GM12865 (cell line): ENCODE measurements around the gene IRF2.
"Not testable (repeated sequence)": the region's sequence is repeated elsewhere in the genome, so short reads cannot be mapped to it uniquely, and the experiment has no call there.

Experiments
- DNase-seq: peaks from one replicate; pipeline ENCODE4 v3.0.0; 2010; ENCODE audit warnings: low read depth
- H3K4me3 ChIP-seq: 2 replicates; pipeline ENCODE4 v1.5.1; 2011; ENCODE audit warnings: mild to moderate bottlenecking, low read depth, low read length, control low read depth
- TF ChIP-seq, protein P1 (sequence below): IDR thresholded peaks from 2 replicates; pipeline ENCODE4 v1.5.1; 2011; ENCODE audit warnings: low read length, control low read depth, low read depth, inconsistent platforms; ENCODE audit not compliant: insufficient read depth; ENCODE audit errors: missing control alignments

IRF2 gene

DNA sequence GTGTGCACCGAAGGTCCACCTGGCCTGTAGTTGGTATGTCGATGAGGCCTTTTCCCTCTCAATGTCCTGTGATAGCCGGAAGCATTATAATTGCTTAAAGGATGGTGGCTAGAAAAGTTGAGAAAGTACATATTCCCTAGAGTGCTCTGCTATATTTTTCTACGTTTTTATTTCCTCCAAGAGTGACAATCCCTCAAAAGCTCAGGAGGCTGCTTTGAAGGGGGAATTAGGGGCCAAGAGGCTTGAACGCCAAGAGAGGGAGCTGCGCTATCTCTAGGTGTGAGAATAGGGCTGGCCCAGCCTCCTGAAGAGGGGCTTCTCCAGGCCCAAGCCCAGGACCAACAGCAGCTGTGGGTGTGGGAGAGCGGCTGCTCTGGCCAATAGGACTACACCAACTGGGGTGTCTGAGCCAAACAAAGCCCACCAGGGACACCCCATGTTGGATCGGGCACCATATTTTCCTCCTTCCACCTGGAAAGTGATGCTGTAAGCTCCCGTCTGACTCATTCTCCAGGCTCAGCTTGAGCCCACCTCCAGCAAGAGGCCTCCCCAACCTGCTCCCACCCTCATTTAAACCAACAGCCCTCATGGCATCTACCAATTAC lies 124.0 kb downstream of the IRF2 start:
- no peak for DNase-seq
- peak overlapping the region; percentile 64 for H3K4me3 ChIP-seq
- TF ChIP-seq, protein P1, sequence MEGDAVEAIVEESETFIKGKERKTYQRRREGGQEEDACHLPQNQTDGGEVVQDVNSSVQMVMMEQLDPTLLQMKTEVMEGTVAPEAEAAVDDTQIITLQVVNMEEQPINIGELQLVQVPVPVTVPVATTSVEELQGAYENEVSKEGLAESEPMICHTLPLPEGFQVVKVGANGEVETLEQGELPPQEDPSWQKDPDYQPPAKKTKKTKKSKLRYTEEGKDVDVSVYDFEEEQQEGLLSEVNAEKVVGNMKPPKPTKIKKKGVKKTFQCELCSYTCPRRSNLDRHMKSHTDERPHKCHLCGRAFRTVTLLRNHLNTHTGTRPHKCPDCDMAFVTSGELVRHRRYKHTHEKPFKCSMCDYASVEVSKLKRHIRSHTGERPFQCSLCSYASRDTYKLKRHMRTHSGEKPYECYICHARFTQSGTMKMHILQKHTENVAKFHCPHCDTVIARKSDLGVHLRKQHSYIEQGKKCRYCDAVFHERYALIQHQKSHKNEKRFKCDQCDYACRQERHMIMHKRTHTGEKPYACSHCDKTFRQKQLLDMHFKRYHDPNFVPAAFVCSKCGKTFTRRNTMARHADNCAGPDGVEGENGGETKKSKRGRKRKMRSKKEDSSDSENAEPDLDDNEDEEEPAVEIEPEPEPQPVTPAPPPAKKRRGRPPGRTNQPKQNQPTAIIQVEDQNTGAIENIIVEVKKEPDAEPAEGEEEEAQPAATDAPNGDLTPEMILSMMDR: no peak

DNA sequence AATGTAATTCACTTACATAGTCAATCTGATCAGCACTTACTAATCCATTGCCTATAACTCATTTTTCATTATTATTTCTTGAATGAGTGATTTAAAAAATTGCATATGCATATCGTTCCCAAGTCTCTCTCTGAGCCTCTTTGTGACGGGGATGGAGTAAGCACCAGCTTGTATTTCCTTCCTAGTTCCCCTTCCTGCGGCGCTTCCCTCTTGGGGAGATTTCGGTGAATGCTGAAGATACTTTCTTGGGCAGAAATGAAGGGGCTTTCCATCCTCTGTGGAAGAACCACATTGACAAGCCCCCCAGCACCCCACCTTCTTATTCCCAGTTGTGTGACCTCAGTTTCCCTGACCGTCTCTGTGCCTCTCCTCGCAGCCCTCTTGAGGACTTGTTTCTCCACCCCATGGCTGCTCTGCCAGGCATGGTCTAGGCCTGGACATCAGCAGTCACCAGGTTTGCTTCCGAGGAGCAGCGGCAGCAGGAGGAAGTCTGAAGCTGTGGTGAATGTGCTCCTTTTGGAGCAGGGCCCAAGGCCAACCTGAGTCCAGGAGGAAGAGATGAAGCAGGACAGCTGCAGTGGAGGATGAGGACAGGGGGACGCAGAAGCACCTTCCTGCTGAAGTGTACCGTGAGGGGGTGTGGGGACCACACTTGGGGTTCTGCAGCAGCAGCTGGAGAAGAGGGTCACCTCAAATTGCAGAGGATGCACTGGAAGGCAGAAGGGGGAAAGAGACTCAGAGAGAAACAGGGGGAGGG lies 124.9 kb downstream of the IRF2 start:
- no peak for DNase-seq
- TF ChIP-seq, protein P1: no peak
- H3K4me3 ChIP-seq: peak overlapping the region; percentile 3

DNA sequence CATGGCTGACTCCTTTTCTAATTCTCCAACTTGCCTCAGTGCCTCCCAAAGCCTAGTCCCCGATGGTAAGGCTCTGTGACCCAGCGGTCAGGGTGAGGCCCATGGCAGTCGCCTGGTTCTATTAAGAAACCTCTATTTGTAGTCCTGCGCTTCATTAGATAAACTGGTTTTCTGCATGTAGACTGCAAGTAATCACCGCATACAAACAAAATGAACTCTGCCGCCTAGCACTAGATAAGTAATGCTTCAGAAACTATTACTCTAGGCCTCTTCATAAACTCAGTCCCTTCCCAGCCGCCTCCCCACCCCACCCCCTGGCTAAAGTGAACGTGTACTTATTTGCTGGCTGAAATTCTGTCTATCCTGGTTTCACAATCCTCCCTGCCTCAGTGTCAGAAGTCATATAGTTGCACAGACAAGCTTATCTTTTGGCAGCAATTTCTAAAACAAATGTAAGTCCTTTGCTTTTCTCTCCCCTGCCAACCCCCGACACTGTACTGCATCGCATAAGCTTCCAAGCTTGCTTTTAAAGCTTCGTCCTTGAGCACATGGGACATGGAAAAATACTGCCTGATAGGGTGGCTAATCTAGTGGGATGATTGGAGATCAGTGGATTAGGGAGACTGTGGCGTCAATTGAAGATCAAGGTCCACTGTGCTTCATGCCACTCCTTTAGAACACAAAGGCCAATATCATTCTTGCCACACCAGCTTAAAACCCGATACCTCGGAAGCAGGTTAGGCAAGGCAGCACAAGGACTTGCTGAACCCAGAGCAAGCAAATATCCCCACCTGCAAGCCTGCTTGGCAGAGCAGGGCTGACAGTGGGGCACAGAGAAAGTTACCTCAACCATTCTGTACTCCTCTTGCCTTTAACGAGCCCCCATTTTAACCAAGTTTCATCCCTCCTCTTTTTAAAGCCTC lies 125.8 kb downstream of the IRF2 start:
- H3K4me3 ChIP-seq: peak overlapping the region; percentile 51
- DNase-seq: no peak
- TF ChIP-seq, protein P1: no peak

DNA sequence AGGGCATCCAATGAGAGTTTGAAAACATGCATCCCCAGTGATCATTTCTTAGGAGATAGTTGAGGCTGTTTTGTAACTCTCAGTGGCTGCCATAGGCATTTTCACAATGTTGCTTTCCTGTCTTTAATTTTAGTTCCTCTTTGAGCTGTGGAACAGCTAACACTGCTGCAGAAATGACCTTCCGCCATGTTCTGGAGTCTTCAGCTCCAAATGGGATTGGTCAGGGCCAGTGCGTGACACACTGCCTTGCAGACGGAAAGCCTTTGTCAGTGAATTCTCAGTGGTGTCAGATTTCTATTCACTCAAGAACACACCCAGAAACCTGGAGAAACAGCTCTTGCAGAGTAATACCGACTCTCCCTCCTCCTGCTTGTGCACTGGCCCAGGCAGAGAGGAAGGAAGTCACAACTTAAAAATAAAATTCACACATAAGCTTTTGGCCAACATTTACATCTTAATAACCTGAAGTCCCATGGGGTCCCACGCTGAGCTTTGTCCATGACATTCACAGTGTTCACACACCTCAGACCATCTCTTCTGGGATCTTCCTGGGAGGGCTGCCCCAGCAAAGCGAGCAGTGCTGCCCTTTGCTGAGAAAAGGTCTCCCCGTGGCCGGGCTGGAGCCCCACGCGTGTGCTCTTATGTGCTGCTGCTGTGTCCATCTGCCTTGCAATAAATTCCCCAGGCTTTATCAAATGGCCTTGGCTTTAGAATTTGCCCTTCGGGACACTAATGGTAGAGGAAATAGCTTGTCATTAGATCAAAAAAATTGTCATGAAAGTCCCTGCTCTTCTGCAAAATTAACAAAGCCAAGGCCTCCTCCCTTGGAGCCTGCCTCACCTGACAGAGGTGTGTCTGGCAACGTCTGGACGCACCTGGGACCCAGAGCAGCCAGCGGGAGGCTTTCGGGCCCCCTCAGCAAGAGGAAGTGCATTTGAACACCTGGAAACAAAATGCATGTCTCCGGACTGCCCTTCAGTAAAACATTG lies 126.8 kb downstream of the IRF2 start:
- DNase-seq: peak; percentile 97
- TF ChIP-seq, protein P1: no peak
- peak overlapping the region; percentile 51 for H3K4me3 ChIP-seq

DNA sequence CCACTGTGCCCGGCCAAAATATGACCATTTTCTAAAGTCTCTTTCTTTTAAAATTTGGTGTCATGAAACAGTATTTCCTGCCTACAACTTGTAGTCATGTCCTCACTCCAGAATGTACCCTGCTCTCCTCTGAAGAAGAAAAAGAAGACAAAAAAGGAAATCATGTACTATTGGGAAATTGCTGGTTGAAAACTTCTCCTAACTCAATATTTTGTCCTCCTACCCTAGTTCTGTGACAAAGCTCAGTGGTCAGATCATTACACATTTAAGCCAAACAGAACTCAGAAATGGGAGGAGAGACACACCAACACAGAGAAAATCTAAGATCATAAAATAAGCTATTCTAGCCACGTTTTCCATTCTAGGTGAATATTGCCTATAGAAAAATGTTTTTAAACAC lies 127.7 kb downstream of the IRF2 start:
- TF ChIP-seq, protein P1: no peak
- DNase-seq: no peak
- peak overlapping the region; percentile 46 for H3K4me3 ChIP-seq

DNA sequence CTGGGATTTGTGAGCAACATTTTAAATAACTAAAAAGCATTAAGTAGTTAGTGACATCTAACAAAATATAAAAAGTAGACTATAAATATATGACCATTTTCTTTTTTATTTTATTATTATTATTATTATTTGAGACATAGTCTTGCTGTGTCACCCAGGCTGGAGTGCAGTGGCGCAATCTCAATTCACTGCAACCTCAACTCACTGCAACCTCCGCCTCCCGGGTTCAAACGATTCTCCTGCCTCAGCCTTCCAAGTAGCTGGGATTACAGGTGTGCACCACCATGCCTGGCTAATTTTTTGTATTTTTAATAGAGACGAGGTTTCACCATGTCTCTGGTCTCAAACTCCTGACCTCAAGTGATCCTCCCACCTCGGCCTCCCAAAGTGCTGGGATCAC lies 128.1 kb downstream of the IRF2 start:
- not testable (repeated sequence) for H3K4me3 ChIP-seq

More for the DNA sequence above, 128.1 kb downstream of the IRF2 start:
- DNase-seq: not testable (repeated sequence)
